ENCODE data around the gene TTI1.
"Not testable (repeated sequence)": the region's sequence is repeated elsewhere in the genome, so short reads cannot be mapped to it uniquely, and the experiment has no call there.

TTI1 gene

DNA sequence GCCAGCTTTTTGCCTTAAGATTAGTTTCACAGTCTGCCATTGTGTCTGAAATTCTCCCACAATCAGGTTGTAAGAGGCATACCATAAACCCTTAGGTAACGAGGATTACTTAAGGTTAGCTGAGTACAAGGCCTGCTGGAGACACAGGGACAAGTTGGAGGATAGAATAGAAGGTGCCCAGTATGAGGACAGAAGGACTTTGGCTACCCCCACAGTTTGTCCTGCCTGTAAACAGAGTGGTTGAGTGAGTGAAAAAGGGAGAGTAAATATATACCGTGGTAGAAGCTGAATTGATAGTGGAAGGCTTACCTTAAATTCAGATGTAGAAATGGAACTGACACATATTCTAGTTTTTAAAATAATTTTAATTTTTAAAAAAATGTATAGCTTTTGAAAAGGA, 19.6 kb upstream of the TTI1 start:
- DNase-seq, result no peak

- no peak for DNase-seq
Measured at GRCh38 chr20:38050686-38051085, 17.4 kb upstream of the TTI1 start.

GRCh38 chr20:38049800-38050199, 16.5 kb upstream of the TTI1 start:
- DNase-seq, result no peak

- DNase-seq, result no peak
Measured at GRCh38 chr20:38046572-38046971, 13.3 kb upstream of the TTI1 start.

- DNase-seq, result no peak
Measured at GRCh38 chr20:38044685-38045084, 11.4 kb upstream of the TTI1 start.

- DNase-seq, result no peak
Measured at GRCh38 chr20:38043512-38044300, 10.4 kb upstream of the TTI1 start.

GRCh38 chr20:38040276-38040675, 7.0 kb upstream of the TTI1 start:
- no peak for DNase-seq

GRCh38 chr20:38036366-38036765, 3.1 kb upstream of the TTI1 start:
- no peak for DNase-seq

GRCh38 chr20:38034961-38035360, 1.7 kb upstream of the TTI1 start:
- no peak for DNase-seq

DNA sequence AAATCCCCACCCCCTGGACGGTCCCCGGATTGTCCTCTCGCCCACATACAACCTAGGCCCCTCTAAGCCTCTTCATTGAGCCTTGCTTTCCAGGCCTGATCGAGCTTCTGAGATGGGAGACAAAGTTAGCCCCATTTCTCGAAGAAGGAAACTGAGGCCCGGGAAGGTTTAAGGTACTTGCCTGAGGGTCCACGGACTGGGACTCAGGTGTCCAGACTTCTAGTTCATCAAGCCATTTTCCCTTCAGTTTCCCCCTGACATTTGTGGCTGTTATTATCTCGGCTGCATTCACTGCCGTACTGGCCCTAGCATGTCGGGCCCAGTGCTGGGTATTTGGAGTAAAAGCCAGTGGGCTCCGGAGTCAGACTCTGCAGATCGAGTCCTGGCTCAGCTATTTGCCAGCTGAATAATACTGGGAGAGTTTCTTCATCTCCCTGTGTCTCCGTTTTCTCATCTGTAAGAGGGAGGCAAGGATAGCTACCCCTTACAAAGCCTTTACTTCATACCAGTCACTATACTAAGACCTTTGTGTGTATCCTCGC, 923 bp upstream of the TTI1 start:
- DNase-seq, result no peak

GRCh38 chr20:38032585-38033329, 499 bp downstream of the TTI1 start:
- DNase-seq, result peak; percentile 68 to 73

DNA sequence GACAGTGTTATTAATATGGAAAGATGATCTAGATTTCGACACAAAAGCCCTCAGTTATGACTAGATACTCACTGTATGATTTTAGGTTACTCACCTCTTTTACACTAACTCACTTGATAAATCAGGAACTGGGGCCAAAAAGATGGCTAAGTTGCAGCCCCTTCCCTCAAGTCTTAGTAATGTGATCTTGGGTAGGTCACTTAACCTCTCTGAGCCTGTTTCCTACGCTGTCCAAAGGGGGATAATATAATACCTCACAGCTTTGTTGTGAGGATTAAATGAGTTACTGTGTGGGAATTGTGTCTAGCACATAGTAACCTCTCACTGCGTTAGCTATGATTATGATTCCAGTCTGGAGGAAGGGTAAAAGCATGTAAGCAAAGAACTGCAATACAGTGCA, 1.3 kb downstream of the TTI1 start:
- DNase-seq, result no peak

GRCh38 chr20:38029453-38029852, 3.8 kb downstream of the TTI1 start:
- DNase-seq, result no peak

DNA sequence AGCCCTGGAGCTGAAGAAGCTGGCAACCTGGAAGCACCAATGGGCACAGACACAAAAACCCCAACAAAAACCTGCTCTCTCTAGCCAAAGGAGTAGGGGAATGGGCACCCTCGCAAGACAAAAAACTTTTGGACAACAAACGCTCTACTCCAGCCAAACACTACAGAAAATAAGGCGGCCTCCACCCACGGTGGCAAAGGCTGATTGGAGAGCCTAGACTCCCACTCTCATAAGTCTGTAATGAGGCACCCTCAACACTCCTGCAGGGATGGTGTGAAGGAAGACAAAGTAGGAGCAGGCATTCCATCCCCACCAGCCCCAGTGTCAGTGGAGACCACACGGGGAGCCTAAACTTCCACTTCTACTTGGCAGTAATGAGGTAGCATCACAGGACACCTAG, 8.8 kb downstream of the TTI1 start:
- DNase-seq, result no peak

DNA sequence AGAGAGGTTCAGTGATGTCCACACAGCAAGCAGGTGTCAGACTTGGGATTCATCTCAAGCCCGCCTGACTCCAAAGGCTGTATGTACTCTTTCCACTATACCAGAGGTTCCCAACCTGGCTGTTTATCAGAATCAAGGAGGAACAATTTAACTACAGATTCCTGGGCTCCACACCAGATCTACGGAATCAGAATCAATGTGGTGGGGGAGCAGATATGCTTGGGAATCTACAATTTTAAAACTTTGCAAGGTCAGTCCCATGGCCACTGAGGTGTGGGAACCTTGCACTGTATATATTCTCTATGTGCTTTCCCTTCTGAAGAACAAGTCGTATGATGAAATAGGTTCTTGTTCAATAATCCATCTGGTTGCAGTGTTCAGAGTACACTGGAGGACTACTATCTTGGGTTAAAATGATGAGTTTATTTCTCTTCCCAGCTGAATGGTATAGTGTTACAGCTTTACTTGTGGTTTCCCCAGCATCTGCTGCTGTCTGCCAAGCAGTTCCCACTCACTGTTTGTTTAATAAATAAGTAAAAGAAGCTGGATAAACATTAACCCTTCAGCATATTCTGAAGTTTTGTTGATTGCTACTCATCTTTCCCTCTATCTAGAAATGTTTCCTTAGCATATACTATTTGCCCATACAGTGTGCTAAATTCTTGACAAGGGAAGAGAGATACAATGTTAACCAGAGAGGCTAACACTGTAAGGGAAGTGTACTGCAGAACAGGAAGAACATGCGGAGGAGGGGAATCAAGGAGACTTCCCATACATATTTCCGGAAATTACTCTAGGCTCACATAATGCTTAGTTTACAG, 9.9 kb downstream of the TTI1 start:
- no peak for DNase-seq

DNA sequence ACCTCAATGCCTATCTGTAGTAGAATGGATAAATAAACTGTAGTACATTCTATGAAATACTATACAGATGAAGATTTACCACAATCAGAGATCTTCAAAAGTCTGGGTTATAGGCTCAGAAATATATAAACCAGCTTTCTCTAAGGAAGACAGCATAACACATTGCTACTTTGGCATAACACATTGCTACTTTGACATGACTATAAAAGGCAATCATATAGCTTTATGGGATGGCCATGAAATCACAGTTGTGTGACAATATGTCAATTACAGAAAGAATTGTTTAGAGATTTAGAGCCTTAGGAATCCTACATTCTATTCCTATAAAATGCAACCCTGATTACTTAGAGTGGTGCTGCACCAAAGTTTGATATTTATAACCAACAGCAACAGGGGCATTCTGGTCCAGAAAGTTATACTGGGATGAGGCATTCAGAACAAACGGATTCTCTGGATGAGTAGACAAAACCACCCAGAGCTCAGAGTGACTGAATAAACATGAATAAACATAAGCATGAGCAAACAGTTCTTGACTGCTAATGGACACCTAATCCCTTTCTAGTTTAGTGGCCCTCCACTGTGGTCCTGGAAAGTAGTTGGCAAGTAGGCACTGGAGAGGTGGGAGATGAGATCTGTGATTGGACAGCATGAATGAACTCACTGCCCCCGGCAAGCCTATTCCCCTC, 12.0 kb downstream of the TTI1 start:
- DNase-seq, result no peak

DNA sequence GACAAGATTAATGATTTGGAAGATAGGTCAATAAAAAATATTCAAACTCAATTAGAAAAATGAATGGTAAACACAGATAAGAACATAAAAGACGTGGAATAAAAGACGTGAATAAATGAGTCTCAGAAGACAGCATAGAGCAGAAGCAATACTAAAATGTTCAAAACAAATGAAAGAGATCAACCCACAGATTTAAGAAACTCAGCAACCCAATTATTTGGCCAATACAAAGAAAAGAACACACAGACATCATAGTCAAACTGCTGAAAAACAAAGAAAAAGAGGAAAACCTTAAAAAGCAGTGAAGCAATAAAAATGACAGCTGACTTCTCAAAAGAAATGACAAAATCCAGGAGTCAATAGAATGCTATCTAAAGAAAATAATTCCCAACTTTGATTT, 14.9 kb downstream of the TTI1 start:
- DNase-seq, result no peak

GRCh38 chr20:38017959-38018358, 15.3 kb downstream of the TTI1 start:
- no peak for DNase-seq

DNA sequence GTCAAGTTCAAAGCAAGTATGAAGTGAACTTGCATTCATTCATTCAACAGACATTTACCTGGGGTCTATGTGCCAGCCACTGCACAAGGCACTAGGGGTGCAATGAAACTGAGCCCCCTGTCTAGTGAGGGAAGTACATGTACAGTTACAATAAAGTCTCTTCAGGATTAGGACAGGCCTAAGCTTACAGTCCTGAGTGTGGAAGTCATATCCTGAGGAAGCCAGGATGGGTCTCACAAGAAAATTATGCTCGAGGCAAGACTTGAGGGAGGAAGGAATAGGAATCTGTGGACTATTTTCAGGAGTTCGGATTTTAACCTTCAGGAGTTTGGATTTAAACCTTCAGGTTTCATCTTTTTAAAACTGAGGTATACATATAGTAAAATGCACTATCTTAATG, 19.4 kb downstream of the TTI1 start:
- DNase-seq, result no peak

- DNase-seq, result no peak
Measured at GRCh38 chr20:38012332-38012731, 20.9 kb downstream of the TTI1 start.

DNA sequence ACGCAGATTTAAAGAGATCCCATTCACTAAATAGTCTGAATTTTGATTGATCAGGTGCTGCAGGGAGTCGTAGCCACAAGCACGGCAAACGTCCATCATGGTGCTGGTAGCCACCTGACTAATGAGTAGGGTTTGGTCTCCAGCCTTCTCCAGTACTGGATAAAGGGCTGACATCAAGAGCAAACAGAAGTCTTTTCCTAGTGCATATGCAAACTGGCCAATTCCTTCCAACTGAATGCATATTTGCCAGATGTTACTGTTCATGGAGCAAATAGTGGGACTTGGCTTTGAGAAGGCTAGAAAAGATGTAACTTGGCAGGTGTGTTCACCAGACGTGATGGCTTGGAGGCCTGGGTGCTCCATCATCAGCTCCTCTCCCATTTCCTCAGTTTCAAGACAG, 21.6 kb downstream of the TTI1 start:
- no peak for DNase-seq

DNA sequence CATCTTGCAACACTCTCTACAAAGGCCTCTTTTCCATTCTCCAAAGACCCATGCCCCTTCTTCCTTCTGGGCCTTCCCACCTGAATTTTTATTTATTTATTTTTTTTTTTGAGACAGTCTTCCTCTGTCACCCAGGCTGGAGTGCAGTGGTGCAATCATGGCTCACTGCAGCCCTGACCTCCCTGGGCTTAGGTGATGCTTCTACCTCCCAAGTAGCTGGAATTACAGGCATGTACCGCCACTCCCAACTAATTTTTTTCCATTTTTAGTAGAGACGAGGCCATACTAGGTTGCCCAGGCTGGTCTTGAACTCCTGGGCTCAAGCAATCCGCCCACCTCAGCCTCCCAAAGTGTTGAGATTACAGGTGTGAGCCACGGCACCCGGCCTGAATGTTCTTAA, 23.8 kb downstream of the TTI1 start:
- DNase-seq, result not testable (repeated sequence)
